ENCODE data around the gene CMKLR1.

The CMKLR1 gene

GRCh38 chr12:108302403-108303311 is 36.5 kb downstream of the CMKLR1 start:
- H3K27ac ChIP-seq (ENCODE audit: low read length), result no peak overlapping the region
- H3F3A ChIP-seq (ENCODE audit: insufficient read depth, low read length), result no peaks in the 10 kb centered on the region
- H3K9ac ChIP-seq (ENCODE audit: low read length), result no peak overlapping the region
- TF ChIP-seq CTCF (IDR thresholded peaks at IDR 0.05; ENCODE audit: low read length) (no peak), EZH2 (optimal IDR thresholded peaks at IDR 0.05; ENCODE audit: low read depth, low read length) (no peak), EZH2phosphoT487 (IDR thresholded peaks at IDR 0.05; ENCODE audit: low read length) (no peak)
- H2AFZ ChIP-seq (ENCODE audit: low read length), result no peak overlapping the region
- no peak for DNase-seq
- H3K9me2 ChIP-seq (replicated peaks; ENCODE audit: insufficient read depth, low read length), result no peaks in the 10 kb centered on the region
- no peaks in the 10 kb centered on the region for H3K9me3 ChIP-seq (replicated peaks; ENCODE audit: insufficient read depth, low read length)
- H3K36me3 ChIP-seq (replicated peaks; ENCODE audit: insufficient read depth, low read length), result no peaks in the 10 kb centered on the region
- H3K27me3 ChIP-seq (replicated peaks; ENCODE audit: insufficient read depth, low read length), result no peaks in the 10 kb centered on the region
- no peak overlapping the region for H3K4me2 ChIP-seq (ENCODE audit: low read depth, low read length)
- no peaks in the 10 kb centered on the region for H3K79me2 ChIP-seq (ENCODE audit: low read length)
- H3K4me1 ChIP-seq (ENCODE audit: low read length), result no peaks in the 10 kb centered on the region
- H3K4me3 ChIP-seq (ENCODE audit: low read length), result no peak overlapping the region
- no peaks in the 10 kb centered on the region for H4K20me1 ChIP-seq (ENCODE audit: insufficient read depth, low read length)

GRCh38 chr12:108302016-108302402 is 37.1 kb downstream of the CMKLR1 start:
- Histone ChIP-seq H3K4me1 (ENCODE audit: low read length) (no peaks in the 10 kb centered on the region), H3K9me3 (replicated peaks; ENCODE audit: insufficient read depth, low read length) (no peaks in the 10 kb centered on the region), H3K79me2 (ENCODE audit: low read length) (no peaks in the 10 kb centered on the region), H3K9ac (ENCODE audit: low read length) (no peak overlapping the region), H3K36me3 (replicated peaks; ENCODE audit: insufficient read depth, low read length) (no peaks in the 10 kb centered on the region), H3K9me2 (replicated peaks; ENCODE audit: insufficient read depth, low read length) (no peaks in the 10 kb centered on the region), H3K4me3 (ENCODE audit: low read length) (no peak overlapping the region), H4K20me1 (ENCODE audit: insufficient read depth, low read length) (no peaks in the 10 kb centered on the region), H3K27ac (ENCODE audit: low read length) (no peak overlapping the region), H3K27me3 (replicated peaks; ENCODE audit: insufficient read depth, low read length) (no peaks in the 10 kb centered on the region), H3F3A (ENCODE audit: insufficient read depth, low read length) (no peaks in the 10 kb centered on the region), H2AFZ (ENCODE audit: low read length) (no peak overlapping the region), H3K4me2 (ENCODE audit: low read depth, low read length) (no peak overlapping the region)
- no peak for TF ChIP-seq CTCF (IDR thresholded peaks at IDR 0.05; ENCODE audit: low read length)
- no peak for TF ChIP-seq EZH2 (optimal IDR thresholded peaks at IDR 0.05; ENCODE audit: low read depth, low read length)
- no peak for TF ChIP-seq EZH2phosphoT487 (IDR thresholded peaks at IDR 0.05; ENCODE audit: low read length)
- no peak for DNase-seq

- no peak for TF ChIP-seq CTCF (IDR thresholded peaks at IDR 0.05; ENCODE audit: low read length)
- TF ChIP-seq EZH2 (optimal IDR thresholded peaks at IDR 0.05; ENCODE audit: low read depth, low read length), result no peak
- no peak for TF ChIP-seq EZH2phosphoT487 (IDR thresholded peaks at IDR 0.05; ENCODE audit: low read length)
- Histone ChIP-seq H3K4me1 (ENCODE audit: low read length) (no peaks in the 10 kb centered on the region), H3K27ac (ENCODE audit: low read length) (no peak overlapping the region)
These were observed 37.8 kb downstream of the CMKLR1 start for GRCh38 chr12:108301346-108301745.

More at GRCh38 chr12:108301346-108301745, 37.8 kb downstream of the CMKLR1 start:
- Histone ChIP-seq H3K4me3 (ENCODE audit: low read length) (no peak overlapping the region), H3K9me3 (replicated peaks; ENCODE audit: insufficient read depth, low read length) (no peaks in the 10 kb centered on the region), H4K20me1 (ENCODE audit: insufficient read depth, low read length) (no peaks in the 10 kb centered on the region), H3F3A (ENCODE audit: insufficient read depth, low read length) (no peaks in the 10 kb centered on the region), H2AFZ (ENCODE audit: low read length) (no peak overlapping the region), H3K27me3 (replicated peaks; ENCODE audit: insufficient read depth, low read length) (no peaks in the 10 kb centered on the region), H3K9me2 (replicated peaks; ENCODE audit: insufficient read depth, low read length) (no peaks in the 10 kb centered on the region), H3K36me3 (replicated peaks; ENCODE audit: insufficient read depth, low read length) (no peaks in the 10 kb centered on the region), H3K4me2 (ENCODE audit: low read depth, low read length) (no peak overlapping the region), H3K9ac (ENCODE audit: low read length) (no peak overlapping the region), H3K79me2 (ENCODE audit: low read length) (no peaks in the 10 kb centered on the region)
- no peak for DNase-seq

Measured in MM.1S (cell line).